Colonic mucosa (tissue), 4 donors: ENCODE results near the gene PLCL1. TPM values are rescaled to one million over a fixed set of nuclear protein-coding genes. Genes with fewer than 3 reads are reported as not detected.
"Not testable (repeated sequence)": the region's sequence is repeated elsewhere in the genome, so short reads cannot be mapped to it uniquely, and the experiment has no call there.

Experiments
- DNase-seq: peaks from one replicate; pipeline ENCODE4 v3.0.0-alpha.2; 2020
- H3K27ac ChIP-seq: fragments of 200-600 bp; one replicate; pipeline ENCODE4 v1.8.0; 2021
- H3K27me3 ChIP-seq: fragments of 200-600 bp; one replicate; pipeline ENCODE4 v1.8.0; 2021
- H3K36me3 ChIP-seq: fragments of 200-600 bp; one replicate; pipeline ENCODE4 v1.8.0; 2021
- H3K4me1 ChIP-seq: fragments of 200-600 bp; one replicate; pipeline ENCODE4 v1.8.0; 2021; ENCODE audit warnings: mild to moderate bottlenecking
- H3K4me3 ChIP-seq: fragments of 200-600 bp; one replicate; pipeline ENCODE4 v1.8.0; 2021
- H3K9ac ChIP-seq, 2 donors: one replicate each; pipeline ENCODE4 v1.7.0; 2013; ENCODE audit warnings: control low read depth in 2 of 2, low read depth in 2 of 2, low read length in 2 of 2
- H3K9me3 ChIP-seq: fragments of 200-600 bp; one replicate; pipeline ENCODE4 v1.8.0; 2021
- intact Hi-C: fragments of 100-400 bp; cut with DNase I; formaldehyde crosslinking; loops from one replicate; pipeline ENCODE4 v1.14.1; 2022
- total RNA-seq, 2 donors: library from RNA; stranded (reverse); fragmentation: NEBNext Ultra II Directional in 1 of 2; extraction: Animal tissue kit (Norgen Biotek cat#: 25700) in 1 of 2; gene quantifications; one replicate each; pipeline ENCODE4 v1.2.1, GENCODE V29; 2021
- TF ChIP-seq, protein P1 (sequence below): fragments of 200-600 bp; IDR thresholded peaks from one replicate; pipeline ENCODE4 v1.8.0; 2022; ENCODE audit warnings: antibody characterized with exemption, mild to moderate bottlenecking
- donor health status: healthy.
- donor health status: DM: no; HTN: no; CAD: no.
- donor health status: DM: no; HTN: no; CAD: no.

PLCL1 gene
- total RNA-seq, 2 donors from 2014 or later = 0.30 to 1.3 TPM

DNA sequence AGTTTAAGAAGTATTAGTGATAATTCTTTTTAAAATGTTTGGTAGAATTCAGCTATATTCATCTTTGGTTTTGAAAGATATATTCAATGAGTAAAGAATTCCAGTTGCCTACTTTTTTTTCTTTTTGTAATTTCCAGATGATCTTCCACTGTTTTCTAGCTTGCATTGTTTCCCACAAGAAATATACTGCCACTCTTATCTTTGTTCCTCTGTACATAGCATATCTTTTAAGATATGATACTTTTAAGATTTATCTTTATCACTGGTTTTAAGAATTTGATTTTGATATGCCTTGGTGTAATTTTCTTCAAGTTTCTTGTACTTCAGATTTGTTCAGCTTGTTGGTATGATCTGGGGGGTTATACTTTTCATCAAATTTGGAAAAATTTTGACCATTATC, 374.4 kb downstream of the PLCL1 start:
- Histone ChIP-seq H3K27me3 (no peaks in the 10 kb centered on the region), H3K4me3 (no peak overlapping the region), H3K9ac (no peak overlapping the region), H3K9me3 (no peaks in the 10 kb centered on the region), H3K4me1 (no peaks in the 10 kb centered on the region), H3K36me3 (no peaks in the 10 kb centered on the region), H3K27ac (no peak overlapping the region)
- TF ChIP-seq, protein P1, sequence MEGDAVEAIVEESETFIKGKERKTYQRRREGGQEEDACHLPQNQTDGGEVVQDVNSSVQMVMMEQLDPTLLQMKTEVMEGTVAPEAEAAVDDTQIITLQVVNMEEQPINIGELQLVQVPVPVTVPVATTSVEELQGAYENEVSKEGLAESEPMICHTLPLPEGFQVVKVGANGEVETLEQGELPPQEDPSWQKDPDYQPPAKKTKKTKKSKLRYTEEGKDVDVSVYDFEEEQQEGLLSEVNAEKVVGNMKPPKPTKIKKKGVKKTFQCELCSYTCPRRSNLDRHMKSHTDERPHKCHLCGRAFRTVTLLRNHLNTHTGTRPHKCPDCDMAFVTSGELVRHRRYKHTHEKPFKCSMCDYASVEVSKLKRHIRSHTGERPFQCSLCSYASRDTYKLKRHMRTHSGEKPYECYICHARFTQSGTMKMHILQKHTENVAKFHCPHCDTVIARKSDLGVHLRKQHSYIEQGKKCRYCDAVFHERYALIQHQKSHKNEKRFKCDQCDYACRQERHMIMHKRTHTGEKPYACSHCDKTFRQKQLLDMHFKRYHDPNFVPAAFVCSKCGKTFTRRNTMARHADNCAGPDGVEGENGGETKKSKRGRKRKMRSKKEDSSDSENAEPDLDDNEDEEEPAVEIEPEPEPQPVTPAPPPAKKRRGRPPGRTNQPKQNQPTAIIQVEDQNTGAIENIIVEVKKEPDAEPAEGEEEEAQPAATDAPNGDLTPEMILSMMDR = no peak
- intact Hi-C loops = no loop called here
- DNase-seq = no peak

DNA sequence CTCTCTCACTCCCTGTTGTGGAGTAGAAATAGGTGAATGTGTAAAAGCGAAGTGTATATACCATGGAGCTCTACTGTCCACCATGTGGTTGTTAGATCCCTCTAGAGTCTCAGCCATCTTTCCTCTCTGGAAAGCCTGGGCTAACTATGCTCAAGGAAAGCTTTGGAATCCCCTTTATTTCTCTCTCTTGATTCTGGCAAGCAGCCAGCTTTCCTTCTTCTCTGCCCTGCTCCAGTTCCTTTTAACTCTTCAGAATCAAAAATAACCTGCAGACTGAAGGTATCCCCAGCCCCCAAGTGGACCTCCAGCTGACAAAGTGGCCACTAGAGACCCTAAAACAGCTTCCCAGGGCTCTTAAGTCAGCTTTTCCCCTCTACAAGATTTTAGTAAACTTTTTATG, 381.9 kb downstream of the PLCL1 start:
- Histone ChIP-seq H3K9ac (no peak overlapping the region), H3K36me3 (no peaks in the 10 kb centered on the region), H3K27ac (no peak overlapping the region), H3K27me3 (no peaks in the 10 kb centered on the region), H3K4me3 (no peak overlapping the region), H3K4me1 (no peaks in the 10 kb centered on the region), H3K9me3 (no peaks in the 10 kb centered on the region)
- intact Hi-C loops = no loop called here
- no peak for DNase-seq
- TF ChIP-seq, protein P1 = no peak

- no peaks in the 10 kb centered on the region for H3K9me3 ChIP-seq
- TF ChIP-seq, protein P1 = no peak
- no peaks in the 10 kb centered on the region for H3K4me1 ChIP-seq
- no peak for DNase-seq
- intact Hi-C loops = no loop called here
- H3K36me3 ChIP-seq = no peaks in the 10 kb centered on the region
- H3K4me3 ChIP-seq = no peak overlapping the region
- H3K9ac ChIP-seq = no peak overlapping the region
- H3K27me3 ChIP-seq = no peaks in the 10 kb centered on the region
- H3K27ac ChIP-seq = no peak overlapping the region
Observed at GRCh38 chr2:198187841-198188240, 383.4 kb downstream of the PLCL1 start.

- Histone ChIP-seq H3K27me3 (no peaks in the 10 kb centered on the region), H3K27ac (no peak overlapping the region), H3K4me1 (no peaks in the 10 kb centered on the region), H3K9me3 (no peaks in the 10 kb centered on the region), H3K4me3 (no peak overlapping the region), H3K36me3 (no peaks in the 10 kb centered on the region), H3K9ac (no peak overlapping the region)
- TF ChIP-seq, protein P1 = no peak
- no peak for DNase-seq
- intact Hi-C loops = no loop called here
Observed at GRCh38 chr2:198188982-198189381, 384.6 kb downstream of the PLCL1 start.

DNA sequence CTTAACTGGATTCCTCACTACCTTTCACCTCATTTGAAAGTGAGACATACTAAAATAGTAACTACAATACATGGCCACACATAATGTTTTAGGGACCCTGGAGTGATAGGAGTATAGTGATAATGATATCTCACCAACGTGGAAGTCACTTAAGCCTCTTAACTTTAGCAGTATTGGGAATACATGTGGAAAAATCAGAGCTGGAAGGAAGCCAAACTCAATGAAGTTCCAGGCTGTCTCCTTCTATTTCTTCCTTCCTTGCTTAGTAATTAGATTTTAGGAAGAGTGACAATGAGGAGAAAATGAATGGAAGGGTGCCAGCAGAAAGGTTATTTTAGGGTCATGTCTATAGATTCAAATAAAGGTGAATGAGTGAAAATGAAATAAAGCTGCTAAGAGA, 387.3 kb downstream of the PLCL1 start:
- Histone ChIP-seq H3K36me3 (no peaks in the 10 kb centered on the region), H3K4me1 (no peaks in the 10 kb centered on the region), H3K27ac (no peak overlapping the region), H3K9ac (no peak overlapping the region), H3K27me3 (no peaks in the 10 kb centered on the region), H3K4me3 (no peak overlapping the region), H3K9me3 (no peaks in the 10 kb centered on the region)
- TF ChIP-seq, protein P1 = no peak
- intact Hi-C loops = no loop called here
- DNase-seq = no peak

DNA sequence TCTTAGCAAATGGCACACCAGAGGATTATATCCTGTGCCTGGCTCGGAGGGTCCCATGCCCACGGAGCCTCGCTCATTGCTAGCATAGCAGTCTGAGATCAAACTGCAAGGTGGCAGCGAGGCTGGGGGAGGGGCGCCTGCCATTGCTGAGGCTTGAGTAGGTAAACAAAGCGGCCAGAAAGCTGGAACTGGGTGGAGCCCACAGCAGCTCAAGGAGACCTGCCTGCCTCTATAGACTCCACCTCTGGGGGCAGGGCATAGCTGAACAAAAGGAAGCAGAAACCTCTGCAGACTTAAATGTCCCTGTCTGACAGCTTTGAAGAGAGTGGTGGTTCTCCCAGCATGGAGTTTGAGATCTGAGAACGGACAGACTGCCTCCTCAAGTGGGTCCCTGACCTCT, 392.2 kb downstream of the PLCL1 start:
- intact Hi-C loops, H3K9me3 ChIP-seq, H3K9ac ChIP-seq, H3K4me1 ChIP-seq, DNase-seq, H3K27me3 ChIP-seq, H3K4me3 ChIP-seq, H3K36me3 ChIP-seq, H3K27ac ChIP-seq: not testable (repeated sequence)

Other genes with a start within 250 kb of the PLCL1 start
- gene RFTN2, start 129.0 kb upstream of the PLCL1 start, total RNA-seq = 1 to 10 TPM in 1 of 2 donors, under 1 TPM in 1; 0.49 to 2.2 TPM
- gene MARS2, start 99.2 kb upstream of the PLCL1 start, total RNA-seq = 10 to 100 TPM in 1 of 2 donors, 1 to 10 TPM in 1; 8.3 to 17.0 TPM
- gene BOLL, start 19.3 kb upstream of the PLCL1 start, total RNA-seq = not detected